Measurements from ENCODE around the gene MB21D2.
"Not testable (repeated sequence)": the region's sequence is repeated elsewhere in the genome, so short reads cannot be mapped to it uniquely, and the experiment has no call there.

Gene MB21D2

DNA sequence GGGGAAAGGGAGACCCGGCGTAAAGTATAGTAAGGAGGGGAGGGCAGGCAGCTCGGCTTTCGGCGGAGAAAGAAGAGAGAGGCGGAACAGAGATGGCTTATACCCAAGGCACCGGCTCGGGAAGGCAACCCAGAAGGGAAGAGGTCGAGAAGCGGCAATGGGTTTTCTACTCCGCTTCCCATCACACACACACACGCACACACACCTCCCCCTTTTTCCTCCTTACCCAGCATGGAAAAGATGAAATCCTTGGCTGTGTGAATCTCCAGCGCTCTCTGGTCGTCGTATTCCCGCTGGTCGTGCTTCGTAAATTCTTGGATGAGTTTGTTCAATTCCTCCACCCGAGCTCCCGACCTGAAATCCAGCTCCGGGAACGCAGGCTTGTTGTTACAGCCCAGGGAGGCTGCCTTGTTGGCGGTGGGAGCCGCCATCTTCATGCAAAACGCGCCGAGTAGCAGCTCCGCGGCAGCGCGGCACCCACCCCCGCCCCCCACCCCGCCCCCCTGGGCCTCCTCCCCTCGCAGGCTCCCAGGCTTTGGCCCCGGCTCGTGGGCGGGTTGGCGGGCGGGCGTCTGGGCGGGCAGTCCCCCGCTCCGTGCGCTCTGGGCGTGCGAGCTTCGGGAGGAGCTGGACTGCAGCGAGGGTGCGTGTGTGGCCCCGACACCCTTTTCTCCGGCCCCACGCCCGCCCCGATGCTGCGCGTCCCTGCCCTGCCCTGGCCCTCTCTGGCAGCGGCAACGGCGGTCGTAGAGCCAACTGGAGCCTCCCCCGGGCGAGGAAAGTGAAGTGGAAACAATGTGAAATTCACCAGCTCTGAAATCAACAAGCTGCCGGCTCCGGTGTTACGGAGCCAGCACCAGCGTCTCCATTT, at the start of gene MB21D2 (continued):
- TF ChIP-seq ZNF335 (tag by site-specific recombination; conservative IDR thresholded peaks at IDR 0.05), result peak; percentile 92
- TF ChIP-seq KLF10 (tag by site-specific recombination; IDR thresholded peaks at IDR 0.05), result peak; percentile 63; the same call in 1 of the 2 replicates
- TF ChIP-seq ZNF324 (tag by site-specific recombination; IDR thresholded peaks at IDR 0.05), result no peak
- TF ChIP-seq ZSCAN30 (tag by site-specific recombination; IDR thresholded peaks at IDR 0.05), result peak; percentile 91
- 0 out of 2 replicates have a peak, but pooled peaks have one; percentile 46 for TF ChIP-seq ZNF610 (tag by site-specific recombination; IDR thresholded peaks at IDR 0.05; ENCODE audit: borderline replicate concordance)
- peak; percentile 80 for TF ChIP-seq GLIS2 (tag by site-specific recombination; IDR thresholded peaks at IDR 0.05)
- TF ChIP-seq EGR2 (tag by site-specific recombination; IDR thresholded peaks at IDR 0.05; ENCODE audit: low read depth), result peak; percentile 68; the same call in 1 of the 2 replicates
- no peak; the same call in 1 of the 2 replicates for TF ChIP-seq ZBTB48 (tag by site-specific recombination; IDR thresholded peaks at IDR 0.05)
- 0 out of 2 replicates have a peak, but pooled peaks have one; percentile 9 for TF ChIP-seq ZFP37 (tag by site-specific recombination; IDR thresholded peaks at IDR 0.05)
- TF ChIP-seq, protein P1, sequence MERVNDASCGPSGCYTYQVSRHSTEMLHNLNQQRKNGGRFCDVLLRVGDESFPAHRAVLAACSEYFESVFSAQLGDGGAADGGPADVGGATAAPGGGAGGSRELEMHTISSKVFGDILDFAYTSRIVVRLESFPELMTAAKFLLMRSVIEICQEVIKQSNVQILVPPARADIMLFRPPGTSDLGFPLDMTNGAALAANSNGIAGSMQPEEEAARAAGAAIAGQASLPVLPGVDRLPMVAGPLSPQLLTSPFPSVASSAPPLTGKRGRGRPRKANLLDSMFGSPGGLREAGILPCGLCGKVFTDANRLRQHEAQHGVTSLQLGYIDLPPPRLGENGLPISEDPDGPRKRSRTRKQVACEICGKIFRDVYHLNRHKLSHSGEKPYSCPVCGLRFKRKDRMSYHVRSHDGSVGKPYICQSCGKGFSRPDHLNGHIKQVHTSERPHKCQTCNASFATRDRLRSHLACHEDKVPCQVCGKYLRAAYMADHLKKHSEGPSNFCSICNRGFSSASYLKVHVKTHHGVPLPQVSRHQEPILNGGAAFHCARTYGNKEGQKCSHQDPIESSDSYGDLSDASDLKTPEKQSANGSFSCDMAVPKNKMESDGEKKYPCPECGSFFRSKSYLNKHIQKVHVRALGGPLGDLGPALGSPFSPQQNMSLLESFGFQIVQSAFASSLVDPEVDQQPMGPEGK (tag by site-specific recombination; IDR thresholded peaks at IDR 0.05), result peak; percentile 54; the same call in 1 of the 2 replicates
- no peak; the same call in 1 of the 2 replicates for TF ChIP-seq ZNF341 (tag by site-specific recombination; IDR thresholded peaks at IDR 0.05; ENCODE audit: low read depth)
- TF ChIP-seq ZBTB8A (tag by site-specific recombination; IDR thresholded peaks at IDR 0.05), result peak; percentile 91
- TF ChIP-seq, protein P2, sequence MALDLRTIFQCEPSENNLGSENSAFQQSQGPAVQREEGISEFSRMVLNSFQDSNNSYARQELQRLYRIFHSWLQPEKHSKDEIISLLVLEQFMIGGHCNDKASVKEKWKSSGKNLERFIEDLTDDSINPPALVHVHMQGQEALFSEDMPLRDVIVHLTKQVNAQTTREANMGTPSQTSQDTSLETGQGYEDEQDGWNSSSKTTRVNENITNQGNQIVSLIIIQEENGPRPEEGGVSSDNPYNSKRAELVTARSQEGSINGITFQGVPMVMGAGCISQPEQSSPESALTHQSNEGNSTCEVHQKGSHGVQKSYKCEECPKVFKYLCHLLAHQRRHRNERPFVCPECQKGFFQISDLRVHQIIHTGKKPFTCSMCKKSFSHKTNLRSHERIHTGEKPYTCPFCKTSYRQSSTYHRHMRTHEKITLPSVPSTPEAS (tag by site-specific recombination; IDR thresholded peaks at IDR 0.05), result peak; percentile 77
- TF ChIP-seq, protein P3, sequence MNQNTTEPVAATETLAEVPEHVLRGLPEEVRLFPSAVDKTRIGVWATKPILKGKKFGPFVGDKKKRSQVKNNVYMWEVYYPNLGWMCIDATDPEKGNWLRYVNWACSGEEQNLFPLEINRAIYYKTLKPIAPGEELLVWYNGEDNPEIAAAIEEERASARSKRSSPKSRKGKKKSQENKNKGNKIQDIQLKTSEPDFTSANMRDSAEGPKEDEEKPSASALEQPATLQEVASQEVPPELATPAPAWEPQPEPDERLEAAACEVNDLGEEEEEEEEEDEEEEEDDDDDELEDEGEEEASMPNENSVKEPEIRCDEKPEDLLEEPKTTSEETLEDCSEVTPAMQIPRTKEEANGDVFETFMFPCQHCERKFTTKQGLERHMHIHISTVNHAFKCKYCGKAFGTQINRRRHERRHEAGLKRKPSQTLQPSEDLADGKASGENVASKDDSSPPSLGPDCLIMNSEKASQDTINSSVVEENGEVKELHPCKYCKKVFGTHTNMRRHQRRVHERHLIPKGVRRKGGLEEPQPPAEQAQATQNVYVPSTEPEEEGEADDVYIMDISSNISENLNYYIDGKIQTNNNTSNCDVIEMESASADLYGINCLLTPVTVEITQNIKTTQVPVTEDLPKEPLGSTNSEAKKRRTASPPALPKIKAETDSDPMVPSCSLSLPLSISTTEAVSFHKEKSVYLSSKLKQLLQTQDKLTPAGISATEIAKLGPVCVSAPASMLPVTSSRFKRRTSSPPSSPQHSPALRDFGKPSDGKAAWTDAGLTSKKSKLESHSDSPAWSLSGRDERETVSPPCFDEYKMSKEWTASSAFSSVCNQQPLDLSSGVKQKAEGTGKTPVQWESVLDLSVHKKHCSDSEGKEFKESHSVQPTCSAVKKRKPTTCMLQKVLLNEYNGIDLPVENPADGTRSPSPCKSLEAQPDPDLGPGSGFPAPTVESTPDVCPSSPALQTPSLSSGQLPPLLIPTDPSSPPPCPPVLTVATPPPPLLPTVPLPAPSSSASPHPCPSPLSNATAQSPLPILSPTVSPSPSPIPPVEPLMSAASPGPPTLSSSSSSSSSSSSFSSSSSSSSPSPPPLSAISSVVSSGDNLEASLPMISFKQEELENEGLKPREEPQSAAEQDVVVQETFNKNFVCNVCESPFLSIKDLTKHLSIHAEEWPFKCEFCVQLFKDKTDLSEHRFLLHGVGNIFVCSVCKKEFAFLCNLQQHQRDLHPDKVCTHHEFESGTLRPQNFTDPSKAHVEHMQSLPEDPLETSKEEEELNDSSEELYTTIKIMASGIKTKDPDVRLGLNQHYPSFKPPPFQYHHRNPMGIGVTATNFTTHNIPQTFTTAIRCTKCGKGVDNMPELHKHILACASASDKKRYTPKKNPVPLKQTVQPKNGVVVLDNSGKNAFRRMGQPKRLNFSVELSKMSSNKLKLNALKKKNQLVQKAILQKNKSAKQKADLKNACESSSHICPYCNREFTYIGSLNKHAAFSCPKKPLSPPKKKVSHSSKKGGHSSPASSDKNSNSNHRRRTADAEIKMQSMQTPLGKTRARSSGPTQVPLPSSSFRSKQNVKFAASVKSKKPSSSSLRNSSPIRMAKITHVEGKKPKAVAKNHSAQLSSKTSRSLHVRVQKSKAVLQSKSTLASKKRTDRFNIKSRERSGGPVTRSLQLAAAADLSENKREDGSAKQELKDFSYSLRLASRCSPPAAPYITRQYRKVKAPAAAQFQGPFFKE (tag by site-specific recombination; IDR thresholded peaks at IDR 0.05; ENCODE audit: borderline replicate concordance), result no peak
- TF ChIP-seq ZNF19 (tag by site-specific recombination; IDR thresholded peaks at IDR 0.05; ENCODE audit: low read depth), result no peak
- TF ChIP-seq ZNF133 (tag by site-specific recombination; IDR thresholded peaks at IDR 0.05), result no peak
- TF ChIP-seq ZNF354C (tag by site-specific recombination; IDR thresholded peaks at IDR 0.05; ENCODE audit: borderline replicate concordance, low read depth), result no peak

DNA sequence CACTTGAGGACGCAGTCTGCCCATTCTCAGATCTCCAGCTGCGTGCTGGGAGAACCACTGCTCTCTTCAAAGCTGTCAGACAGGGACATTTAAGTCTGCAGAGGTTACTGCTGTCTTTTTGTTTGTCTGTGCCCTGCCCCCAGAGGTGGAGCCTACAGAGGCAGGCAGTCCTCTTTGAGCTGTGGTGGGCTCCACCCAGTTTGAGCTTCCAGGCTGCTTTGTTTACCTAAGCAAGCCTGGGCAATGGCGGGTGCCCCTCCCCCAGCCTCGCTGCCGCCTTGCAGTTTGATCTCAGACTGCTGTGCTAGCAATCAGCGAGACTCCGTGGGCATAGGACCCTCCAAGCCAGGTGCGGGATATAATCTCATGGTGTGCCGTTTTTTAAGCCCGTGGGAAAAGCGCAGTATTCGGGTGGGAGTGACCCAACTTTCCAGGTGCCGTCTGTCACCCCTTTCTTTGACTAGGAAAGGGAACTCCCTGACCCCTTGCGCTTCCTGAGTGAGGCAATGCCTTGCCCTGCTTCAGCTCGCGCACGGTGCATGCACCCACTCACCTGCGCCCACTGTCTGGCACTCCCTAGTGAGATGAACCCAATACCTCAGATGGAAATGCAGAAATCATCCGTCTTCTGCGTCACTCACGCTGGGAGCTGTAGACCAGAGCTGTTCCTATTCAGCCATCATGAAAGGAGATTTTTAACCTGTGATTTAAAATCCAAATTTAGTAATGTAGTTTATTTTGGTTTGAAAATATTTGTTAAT, 47.5 kb upstream of the MB21D2 start:
- H3K9me3 ChIP-seq (ENCODE audit: control insufficient read depth, insufficient read depth, low read depth, low read length); CTCF ChIA-PET; H3K4me3 ChIP-seq (ENCODE audit: low read depth, low read length); H3K27ac ChIP-seq (ENCODE audit: extremely low read depth, low read depth, low read length); POLR2A ChIA-PET; H3K36me3 ChIP-seq (ENCODE audit: control insufficient read depth in 2 of 2, insufficient read depth in 1 of 2, low read length in 2 of 2); H3K4me1 ChIP-seq (ENCODE audit: control insufficient read depth, insufficient read depth, low read length): not testable (repeated sequence)

All from HEK293 (cell line).